SK-N-SH treated with all-trans-retinoic acid at 6 μM for 48 hours (cell line): ENCODE measurements around the gene AKAP13.

ENCODE experiments used
- ATAC-seq: fragments of 200-7000 bp; cut with Tn5 transposase; 3 replicates; pipeline ENCODE4 v1.9.1; 2020; ENCODE audit warnings: mild to moderate bottlenecking, moderate library complexity
- ARNTL ChIP-seq: fragments of 450-650 bp; formaldehyde crosslinking; IDR thresholded peaks from 2 replicates; pipeline ENCODE4 v1.5.0; 2020; ENCODE audit warnings: low read depth, mild to moderate bottlenecking, moderate library complexity, borderline replicate concordance
- BACH2 ChIP-seq: fragments of 250-450 bp; sonication (Bioruptor Pico); IDR thresholded peaks from 2 replicates; pipeline ENCODE4 v1.9.0; 2021; ENCODE audit warnings: mild to moderate bottlenecking, borderline replicate concordance
- CREB5 ChIP-seq: fragments of 250-450 bp; sonication (Bioruptor Pico); IDR thresholded peaks from 2 replicates; pipeline ENCODE4 v1.5.1; 2020; ENCODE audit warnings: low read depth, mild to moderate bottlenecking, moderate library complexity
- CSDC2 ChIP-seq: fragments of 250-450 bp; sonication (Bioruptor Pico); IDR thresholded peaks from 2 replicates; pipeline ENCODE4 v1.5.0; 2020; ENCODE audit warnings: mild to moderate bottlenecking, moderate library complexity
- CSRNP3 ChIP-seq: fragments of 250-450 bp; sonication (Bioruptor Pico); IDR thresholded peaks from 2 replicates; pipeline ENCODE4 v1.5.1; 2021; ENCODE audit warnings: mild to moderate bottlenecking, moderate library complexity
- GLIS3 ChIP-seq: fragments of 250-450 bp; sonication (Bioruptor Pico); IDR thresholded peaks from 2 replicates; pipeline ENCODE4 v1.5.0; 2020; ENCODE audit warnings: mild to moderate bottlenecking, moderate library complexity
- ISL1 ChIP-seq: fragments of 250-450 bp; sonication (Bioruptor Pico); IDR thresholded peaks from 2 replicates; pipeline ENCODE4 v2.1.2; 2022; ENCODE audit warnings: mild to moderate bottlenecking, moderate library complexity
- OSR1 ChIP-seq: fragments of 250-450 bp; sonication (Bioruptor Pico); IDR thresholded peaks from 2 replicates; pipeline ENCODE4 v1.8.0; 2022; ENCODE audit warnings: moderate library complexity, mild to moderate bottlenecking, inconsistent platforms
- PATZ1 ChIP-seq: fragments of 250-450 bp; sonication (Bioruptor Pico); IDR thresholded peaks from 2 replicates; pipeline ENCODE4 v1.8.0; 2020; ENCODE audit warnings: mild to moderate bottlenecking, moderate library complexity, borderline replicate concordance
- POU6F1 ChIP-seq: fragments of 250-450 bp; sonication (Bioruptor Pico); IDR thresholded peaks from 2 replicates; pipeline ENCODE4 v1.8.0; 2021; ENCODE audit warnings: low read depth, mild to moderate bottlenecking, moderate library complexity, borderline replicate concordance
- PPARA ChIP-seq: fragments of 250-450 bp; sonication (Bioruptor Pico); IDR thresholded peaks from 2 replicates; pipeline ENCODE4 v1.5.0; 2020; ENCODE audit warnings: mild to moderate bottlenecking, borderline replicate concordance
- SNAI2 ChIP-seq: fragments of 250-450 bp; sonication (Bioruptor Pico); IDR thresholded peaks from 2 replicates; pipeline ENCODE4 v1.5.0; 2020; ENCODE audit warnings: mild to moderate bottlenecking, moderate library complexity
- TCF4 ChIP-seq: fragments of 250-450 bp; sonication (Bioruptor Pico); IDR thresholded peaks from 2 replicates; pipeline ENCODE4 v1.8.0; 2021; ENCODE audit warnings: mild to moderate bottlenecking, moderate library complexity, borderline replicate concordance
- TOX ChIP-seq: fragments of 250-450 bp; sonication (Bioruptor Pico); IDR thresholded peaks from 2 replicates; pipeline ENCODE4 v1.8.0; 2021; ENCODE audit warnings: mild to moderate bottlenecking, moderate library complexity, borderline replicate concordance
- TSHZ2 ChIP-seq: fragments of 250-450 bp; sonication (Bioruptor Pico); IDR thresholded peaks from 2 replicates; pipeline ENCODE4 v1.5.0; 2020; ENCODE audit warnings: mild to moderate bottlenecking, moderate library complexity
- ZC3H10 ChIP-seq: fragments of 250-450 bp; sonication (Bioruptor Pico); IDR thresholded peaks from 2 replicates; pipeline ENCODE4 v1.5.1; 2021; ENCODE audit warnings: mild to moderate bottlenecking, moderate library complexity
- ZFP3 ChIP-seq: fragments of 250-450 bp; sonication (Bioruptor Pico); IDR thresholded peaks from 2 replicates; pipeline ENCODE4 v1.5.0; 2020; ENCODE audit warnings: mild to moderate bottlenecking, moderate library complexity
- ZFP30 ChIP-seq: fragments of 450-650 bp; formaldehyde crosslinking; IDR thresholded peaks from 2 replicates; pipeline ENCODE4 v1.5.0; 2022; ENCODE audit warnings: mild to moderate bottlenecking, moderate library complexity
- ZNF565 ChIP-seq: fragments of 450-650 bp; formaldehyde crosslinking; conservative IDR thresholded peaks from 2 replicates; pipeline ENCODE4 v1.5.0; 2020; ENCODE audit warnings: low read depth, mild to moderate bottlenecking, moderate library complexity
- ZNF70 ChIP-seq: fragments of 450-650 bp; formaldehyde crosslinking; IDR thresholded peaks from 2 replicates; pipeline ENCODE4 v1.5.0; 2020; ENCODE audit warnings: mild to moderate bottlenecking, moderate library complexity
- ZNF8 ChIP-seq: fragments of 450-650 bp; formaldehyde crosslinking; IDR thresholded peaks from 2 replicates; pipeline ENCODE4 v1.5.0; 2020; ENCODE audit warnings: mild to moderate bottlenecking, moderate library complexity

The AKAP13 gene

GRCh38 chr15:85624291-85624801 is 243.9 kb downstream of the AKAP13 start:
- no peak for ATAC-seq

GRCh38 chr15:85625166-85625830 is 244.9 kb downstream of the AKAP13 start:
- no peak for ATAC-seq
- no peak for TF ChIP-seq POU6F1
- TF ChIP-seq ZNF8 = no peak
- TF ChIP-seq TOX (CRISPR knock-in tag) = no peak
- TF ChIP-seq ZFP3 (CRISPR knock-in tag) = no peak
- TF ChIP-seq ZC3H10 (CRISPR knock-in tag) = no peak
- no peak for TF ChIP-seq BACH2 (CRISPR knock-in tag)
- TF ChIP-seq OSR1 (CRISPR knock-in tag) = no peak
- no peak for TF ChIP-seq ZNF70 (CRISPR knock-in tag)
- no peak for TF ChIP-seq CSRNP3 (CRISPR knock-in tag)
- no peak for TF ChIP-seq CSDC2
- no peak for TF ChIP-seq SNAI2
- TF ChIP-seq ISL1 (CRISPR knock-in tag) = no peak
- no peak for TF ChIP-seq ZFP30

More at GRCh38 chr15:85624291-85624801, 243.9 kb downstream of the AKAP13 start:
- no peak for TF ChIP-seq POU6F1
- no peak for TF ChIP-seq GLIS3 (CRISPR knock-in tag)
- no peak for TF ChIP-seq CREB5 (CRISPR knock-in tag)
- no peak for TF ChIP-seq ARNTL (CRISPR knock-in tag)
- TF ChIP-seq OSR1 (CRISPR knock-in tag) = no peak
- TF ChIP-seq TSHZ2 (CRISPR knock-in tag) = no peak
- no peak for TF ChIP-seq ZNF565 (CRISPR knock-in tag)
- no peak for TF ChIP-seq PATZ1 (CRISPR knock-in tag)
- TF ChIP-seq ISL1 (CRISPR knock-in tag) = no peak
- no peak for TF ChIP-seq TCF4 (CRISPR knock-in tag)
- no peak for TF ChIP-seq TOX (CRISPR knock-in tag)
- TF ChIP-seq PPARA (CRISPR knock-in tag) = no peak
